Fibroblast of lung (primary cell): ENCODE measurements around the gene DNAH8. TPM values are rescaled to one million over a fixed set of nuclear protein-coding genes. Genes with fewer than 3 reads are reported as not detected.

Source experiments
- DNase-seq, 2 donors: peaks; one replicate each; pipeline versions ENCODE4 v3.0.0 to v3.0.0-alpha.2; 2010; ENCODE audit warnings: low read depth in 2 of 2
- H2AFZ ChIP-seq: 2 replicates; pipeline ENCODE4 v1.5.1; 2012; ENCODE audit warnings: low read length, control low read depth, inconsistent platforms
- H3K27ac ChIP-seq: 2 replicates; pipeline ENCODE4 v1.5.1; 2011; ENCODE audit warnings: low read length, control low read depth; ENCODE audit not compliant: insufficient read depth
- H3K27me3 ChIP-seq: 2 replicates; pipeline ENCODE4 v1.5.1; 2011; ENCODE audit warnings: mild to moderate bottlenecking, low read length; ENCODE audit not compliant: control insufficient read depth, insufficient read depth
- H3K36me3 ChIP-seq: 2 replicates; pipeline ENCODE4 v1.5.1; 2011; ENCODE audit warnings: low read length; ENCODE audit not compliant: control insufficient read depth, insufficient read depth
- H3K4me1 ChIP-seq: 2 replicates; pipeline ENCODE4 v1.5.1; 2011; ENCODE audit warnings: low read length; ENCODE audit not compliant: control insufficient read depth, insufficient read depth; ENCODE audit errors: extremely low read depth
- H3K4me2 ChIP-seq: 2 replicates; pipeline ENCODE4 v1.5.1; 2011; ENCODE audit warnings: low read length, control low read depth; ENCODE audit not compliant: insufficient read depth; ENCODE audit errors: extremely low read depth
- H3K4me3 ChIP-seq, 4 experiments: fragments of 200-600 bp in 1 of 4; sonication (generic) in 1 of 4; replicated peaks in 1 of 4; 2 replicates each; pipeline ENCODE4 v1.5.1; 2011 to 2016; ENCODE audit warnings: low read length in 4 of 4, low read depth in 3 of 4, mild to moderate bottlenecking in 3 of 4, control low read depth in 2 of 4, inconsistent platforms in 1 of 4, mixed read lengths in 1 of 4; ENCODE audit not compliant: insufficient read depth in 1 of 4; ENCODE audit errors: control extremely low read depth in 1 of 4
- H3K79me2 ChIP-seq: 2 replicates; pipeline ENCODE4 v1.5.1; 2012; ENCODE audit warnings: mild to moderate bottlenecking, low read length, inconsistent platforms; ENCODE audit not compliant: control insufficient read depth, insufficient read depth
- H3K9ac ChIP-seq: 2 replicates; pipeline ENCODE4 v1.5.1; 2011; ENCODE audit warnings: mild to moderate bottlenecking, low read length, control low read depth; ENCODE audit not compliant: insufficient read depth
- H3K9me3 ChIP-seq: 2 replicates; pipeline ENCODE4 v1.5.1; 2012; ENCODE audit warnings: low read depth, low read length; ENCODE audit not compliant: control insufficient read depth, insufficient read depth
- H4K20me1 ChIP-seq: 2 replicates; pipeline ENCODE4 v1.5.1; 2011; ENCODE audit warnings: low read length; ENCODE audit not compliant: control insufficient read depth, insufficient read depth; ENCODE audit errors: extremely low read depth
- EZH2 ChIP-seq: IDR thresholded peaks from 2 replicates; pipeline ENCODE4 v1.5.1; 2012; ENCODE audit warnings: low read length, control low read depth, mild to moderate bottlenecking; ENCODE audit errors: missing control alignments
- polyA plus RNA-seq, 2 donors: library from polyadenylated mRNA; depleted of rRNA in 1 of 2; stranded (reverse) in 1 of 2; unstranded in 1 of 2; fragments of >200 nt; gene quantifications; 2 replicates each; pipeline ENCODE4 v1.2.1, GENCODE V29; 2011 to 2012; ENCODE audit warnings: missing spikeins in 1 of 2
- total RNA-seq: library from RNA; depleted of rRNA; stranded (reverse); fragments of >200 nt; gene quantifications from 2 replicates; pipeline ENCODE4 v1.2.1, GENCODE V29; 2014
- TF ChIP-seq, protein P1 (sequence below), 2 donors: IDR thresholded peaks in 1 of 2; conservative IDR thresholded peaks in 1 of 2; 1 replicate in 1 of 2; 2 replicates in 1 of 2; pipeline ENCODE4 v1.5.1; 2011 to 2012; ENCODE audit warnings: low read length in 2 of 2, control low read depth in 1 of 2, inconsistent platforms in 1 of 2, low read depth in 1 of 2, mild to moderate bottlenecking in 1 of 2

Gene DNAH8
- total and polyA plus RNA-seq, 2 donors (not counting 1 experiment from before 2014, with no cell fraction given) = under 0.01 TPM; not detected in 1

DNA sequence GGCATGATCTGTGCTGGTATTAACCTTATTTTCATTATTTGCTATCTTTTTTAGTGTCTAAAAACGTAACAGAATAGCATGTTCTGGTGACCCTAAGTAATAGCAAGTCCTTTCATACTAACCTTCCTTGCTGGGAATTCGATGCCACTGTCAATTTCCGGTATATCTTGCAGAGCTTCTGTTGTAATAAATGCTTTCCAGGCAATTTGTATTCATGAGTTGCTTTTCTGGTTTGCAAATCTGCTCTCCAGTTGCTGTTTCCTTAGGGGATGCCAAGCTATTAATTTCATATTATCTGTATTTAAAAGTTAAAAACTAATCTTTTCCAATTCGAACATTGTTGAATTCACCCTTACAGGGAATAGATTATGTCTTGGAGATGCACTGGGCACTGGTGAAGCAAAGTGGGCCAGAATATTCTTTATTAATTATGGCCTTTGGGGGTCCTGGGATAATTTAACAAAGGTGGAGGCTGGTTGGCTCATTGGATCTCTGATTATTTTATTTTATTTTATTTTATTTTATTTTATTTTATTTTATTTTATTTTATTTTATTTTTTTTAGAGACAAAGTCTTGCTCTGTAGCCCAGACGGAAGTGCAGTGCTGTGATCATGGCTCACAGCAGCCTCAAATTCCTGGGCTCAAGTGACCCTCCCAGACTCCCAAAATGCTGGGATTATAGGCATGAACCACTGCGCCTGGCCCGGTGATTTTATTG, 209.8 kb downstream of the DNAH8 start:
- Histone ChIP-seq H3K27ac (no peak overlapping the region), H2AFZ (no peak overlapping the region), H3K9me3 (no peaks in the 10 kb centered on the region), H3K4me3 (no peak overlapping the region), H3K27me3 (no peaks in the 10 kb centered on the region), H3K4me1 (no peaks in the 10 kb centered on the region), H3K4me2 (no peak overlapping the region), H3K36me3 (no peaks in the 10 kb centered on the region), H4K20me1 (no peaks in the 10 kb centered on the region), H3K9ac (no peak overlapping the region), H3K79me2 (no peaks in the 10 kb centered on the region)
- no peak for DNase-seq
- TF ChIP-seq, protein P1, sequence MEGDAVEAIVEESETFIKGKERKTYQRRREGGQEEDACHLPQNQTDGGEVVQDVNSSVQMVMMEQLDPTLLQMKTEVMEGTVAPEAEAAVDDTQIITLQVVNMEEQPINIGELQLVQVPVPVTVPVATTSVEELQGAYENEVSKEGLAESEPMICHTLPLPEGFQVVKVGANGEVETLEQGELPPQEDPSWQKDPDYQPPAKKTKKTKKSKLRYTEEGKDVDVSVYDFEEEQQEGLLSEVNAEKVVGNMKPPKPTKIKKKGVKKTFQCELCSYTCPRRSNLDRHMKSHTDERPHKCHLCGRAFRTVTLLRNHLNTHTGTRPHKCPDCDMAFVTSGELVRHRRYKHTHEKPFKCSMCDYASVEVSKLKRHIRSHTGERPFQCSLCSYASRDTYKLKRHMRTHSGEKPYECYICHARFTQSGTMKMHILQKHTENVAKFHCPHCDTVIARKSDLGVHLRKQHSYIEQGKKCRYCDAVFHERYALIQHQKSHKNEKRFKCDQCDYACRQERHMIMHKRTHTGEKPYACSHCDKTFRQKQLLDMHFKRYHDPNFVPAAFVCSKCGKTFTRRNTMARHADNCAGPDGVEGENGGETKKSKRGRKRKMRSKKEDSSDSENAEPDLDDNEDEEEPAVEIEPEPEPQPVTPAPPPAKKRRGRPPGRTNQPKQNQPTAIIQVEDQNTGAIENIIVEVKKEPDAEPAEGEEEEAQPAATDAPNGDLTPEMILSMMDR (conservative IDR thresholded peaks at IDR 0.05 in 1 of 2, IDR thresholded peaks at IDR 0.05 in 1 of 2; ENCODE audit: low read depth in 1 of 2, low read length in 2 of 2) = no peak
- no peak for TF ChIP-seq EZH2

DNA sequence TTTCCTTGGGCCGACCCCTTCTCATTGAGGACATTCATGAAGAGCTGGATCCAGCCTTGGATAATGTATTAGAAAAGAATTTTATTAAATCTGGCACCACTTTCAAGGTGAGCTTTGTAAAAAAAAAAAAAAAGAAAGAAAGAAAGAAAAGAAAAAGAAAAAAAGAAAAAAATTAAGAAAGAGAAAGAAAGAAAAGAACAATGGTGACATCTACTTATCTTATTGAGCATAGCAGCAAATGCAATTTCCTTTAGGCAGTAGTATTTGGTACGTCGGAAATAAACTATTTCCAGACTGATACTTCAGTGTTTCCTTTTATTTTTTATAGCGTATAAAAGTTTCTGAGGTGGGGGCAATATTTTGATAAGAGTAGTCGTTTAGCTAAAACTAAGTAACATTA, 214.4 kb downstream of the DNAH8 start:
- Histone ChIP-seq H3K36me3 (no peaks in the 10 kb centered on the region), H3K27me3 (no peaks in the 10 kb centered on the region), H3K4me3 (no peak overlapping the region), H3K9ac (no peak overlapping the region), H3K27ac (no peak overlapping the region), H3K4me2 (no peak overlapping the region), H4K20me1 (no peaks in the 10 kb centered on the region), H3K9me3 (no peaks in the 10 kb centered on the region), H3K4me1 (no peaks in the 10 kb centered on the region), H3K79me2 (no peaks in the 10 kb centered on the region), H2AFZ (no peak overlapping the region)
- no peak for TF ChIP-seq EZH2
- DNase-seq = no peak

DNA sequence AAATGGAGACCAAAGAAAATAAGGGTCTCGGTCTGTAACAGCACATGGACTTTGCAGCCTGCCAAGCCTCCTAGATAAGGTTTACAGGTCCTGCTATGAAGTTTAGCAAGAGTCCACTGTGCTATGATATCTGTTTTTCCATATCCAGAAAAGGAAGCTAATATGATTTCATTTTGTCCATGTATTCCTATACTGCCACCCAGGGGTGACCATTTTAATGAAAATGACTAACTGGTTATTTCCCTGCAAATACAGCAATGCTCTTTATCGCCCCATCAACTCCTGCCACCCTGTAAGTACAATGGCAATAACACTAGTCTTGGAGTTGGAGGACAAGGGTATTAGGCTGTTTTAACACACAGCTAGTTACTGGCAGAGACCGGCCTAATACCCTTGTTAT, 218.3 kb downstream of the DNAH8 start:
- Histone ChIP-seq H3K9me3 (no peaks in the 10 kb centered on the region), H3K27me3 (no peaks in the 10 kb centered on the region), H3K4me3 (no peak overlapping the region)

More for the DNA sequence above, 218.3 kb downstream of the DNAH8 start:
- H3K27ac ChIP-seq = no peak overlapping the region
- no peaks in the 10 kb centered on the region for H4K20me1 ChIP-seq
- no peak overlapping the region for H3K9ac ChIP-seq
- H3K79me2 ChIP-seq = no peaks in the 10 kb centered on the region
- DNase-seq = peak in 1 of 2 donors; percentile 13
- H2AFZ ChIP-seq = no peak overlapping the region
- H3K4me1 ChIP-seq = no peaks in the 10 kb centered on the region
- TF ChIP-seq EZH2 = no peak
- TF ChIP-seq, protein P1 (conservative IDR thresholded peaks at IDR 0.05 in 1 of 2, IDR thresholded peaks at IDR 0.05 in 1 of 2; ENCODE audit: low read depth in 1 of 2, low read length in 2 of 2) = peak; percentile 6 to 18
- H3K36me3 ChIP-seq = no peaks in the 10 kb centered on the region
- no peak overlapping the region for H3K4me2 ChIP-seq
